B cell (primary cell): Measurements from ENCODE around the gene SEPTIN3.

Experiments
- EZH2 ChIP-seq: IDR thresholded peaks from 2 replicates; pipeline ENCODE4 v1.6.1; 2012; ENCODE audit warnings: borderline replicate concordance, low read depth, mild to moderate bottlenecking, moderate library complexity, low read length; ENCODE audit not compliant: insufficient read depth, poor library complexity, severe bottlenecking
- TF ChIP-seq, protein P1 (sequence below): fragments of 200-600 bp; IDR thresholded peaks from one replicate; pipeline ENCODE4 v1.8.0; 2022; ENCODE audit warnings: antibody characterized with exemption, mild to moderate bottlenecking

DNA sequence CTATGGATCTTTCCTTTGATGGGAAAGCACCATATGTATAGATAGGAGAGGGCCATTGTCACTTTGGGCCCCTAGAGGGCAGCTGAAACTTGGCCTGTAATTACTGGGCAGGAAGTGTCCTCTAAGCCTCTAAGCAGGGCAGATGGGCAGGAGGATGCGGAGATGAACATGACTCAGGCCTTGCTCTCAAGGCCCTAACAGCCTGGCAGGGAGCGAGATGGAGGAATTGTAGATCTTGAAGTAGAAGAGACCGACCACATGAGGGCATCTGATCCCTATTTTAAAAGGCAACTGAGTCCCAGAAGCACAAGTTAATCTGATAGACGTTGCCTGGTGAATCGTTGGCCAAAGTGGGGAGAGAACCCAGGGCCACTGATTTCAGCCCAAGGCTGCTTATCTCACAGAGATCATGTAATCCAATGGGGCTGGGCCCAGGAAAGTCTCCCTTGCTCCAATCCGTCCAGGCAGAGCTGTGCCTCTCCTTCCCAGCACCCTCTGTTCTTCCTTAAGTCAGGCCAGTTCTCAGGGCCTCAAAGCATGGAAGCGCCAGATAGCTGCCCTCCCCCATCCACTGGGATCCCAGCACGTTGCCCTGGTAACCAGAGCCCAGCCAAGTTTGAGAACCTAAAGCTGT, 2.5 kb upstream of the SEPTIN3 start:
- TF ChIP-seq, protein P1, sequence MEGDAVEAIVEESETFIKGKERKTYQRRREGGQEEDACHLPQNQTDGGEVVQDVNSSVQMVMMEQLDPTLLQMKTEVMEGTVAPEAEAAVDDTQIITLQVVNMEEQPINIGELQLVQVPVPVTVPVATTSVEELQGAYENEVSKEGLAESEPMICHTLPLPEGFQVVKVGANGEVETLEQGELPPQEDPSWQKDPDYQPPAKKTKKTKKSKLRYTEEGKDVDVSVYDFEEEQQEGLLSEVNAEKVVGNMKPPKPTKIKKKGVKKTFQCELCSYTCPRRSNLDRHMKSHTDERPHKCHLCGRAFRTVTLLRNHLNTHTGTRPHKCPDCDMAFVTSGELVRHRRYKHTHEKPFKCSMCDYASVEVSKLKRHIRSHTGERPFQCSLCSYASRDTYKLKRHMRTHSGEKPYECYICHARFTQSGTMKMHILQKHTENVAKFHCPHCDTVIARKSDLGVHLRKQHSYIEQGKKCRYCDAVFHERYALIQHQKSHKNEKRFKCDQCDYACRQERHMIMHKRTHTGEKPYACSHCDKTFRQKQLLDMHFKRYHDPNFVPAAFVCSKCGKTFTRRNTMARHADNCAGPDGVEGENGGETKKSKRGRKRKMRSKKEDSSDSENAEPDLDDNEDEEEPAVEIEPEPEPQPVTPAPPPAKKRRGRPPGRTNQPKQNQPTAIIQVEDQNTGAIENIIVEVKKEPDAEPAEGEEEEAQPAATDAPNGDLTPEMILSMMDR, result peak; percentile 51
- no peak for TF ChIP-seq EZH2
